RWPE1 (cell line): ENCODE data around the gene GNA12.
A peak's percentile ranks its signal among the peaks of the same experiment; 100 is the strongest.

Source experiments
- CTCF ChIA-PET: fragments of 350-600 bp; sonication (Branson Sonifier 250); formaldehyde crosslinking; extraction: SDS; loops from one replicate; lab custom pipeline; 2021; lab: Yijun Ruan, JAX
- POLR2A ChIA-PET: fragments of 400-600 bp; formaldehyde crosslinking; extraction: SDS; loops from one replicate; lab custom pipeline; 2020; ENCODE audit warnings: antibody characterized with exemption; ENCODE audit not compliant: low non-redundant PET; lab: Yijun Ruan, JAX
- DNase-seq: peaks from one replicate; pipeline ENCODE4 v3.0.0; 2012; ENCODE audit warnings: low spot score
- H3K27ac ChIP-seq: fragments of 450-650 bp; 2 replicates; pipeline ENCODE4 v1.5.1; 2017
- TF ChIP-seq, protein P1 (sequence below): fragments of 450-650 bp; conservative IDR thresholded peaks from 2 replicates; pipeline ENCODE4 v1.5.1; 2017; ENCODE audit warnings: low read depth, mild to moderate bottlenecking

The GNA12 gene

DNA sequence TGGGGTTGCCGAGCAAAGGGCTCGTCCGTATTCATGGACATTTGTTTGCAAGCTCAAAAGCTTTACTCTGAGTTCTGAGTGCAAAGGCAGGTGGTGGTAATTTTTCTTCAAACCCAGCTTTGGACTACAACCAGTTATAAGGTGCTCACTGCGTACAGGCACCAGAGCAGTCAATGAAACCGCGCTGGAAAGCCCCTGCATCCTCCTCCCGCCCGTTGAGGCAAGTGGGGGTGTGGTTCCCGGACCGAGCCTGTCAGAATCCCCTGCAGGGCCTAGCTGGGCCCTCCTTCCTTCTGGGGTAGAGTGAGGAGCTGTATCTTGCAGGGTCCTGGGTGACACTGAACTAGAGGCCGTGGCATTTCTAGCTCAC is 133.8 kb downstream of the GNA12 start:
- H3K27ac ChIP-seq, result no peak overlapping the region
- ChIA-PET CTCF (interaction anchor here (0.5 to 2.4 kb wide), 12 partner anchors 8 to 284 kb away, joined by 3 to 12 read pairs (median 5); no protein-coding TSS in a partner anchor), POLR2A (no interaction called here)
- DNase-seq, result no peak
- TF ChIP-seq, protein P1, sequence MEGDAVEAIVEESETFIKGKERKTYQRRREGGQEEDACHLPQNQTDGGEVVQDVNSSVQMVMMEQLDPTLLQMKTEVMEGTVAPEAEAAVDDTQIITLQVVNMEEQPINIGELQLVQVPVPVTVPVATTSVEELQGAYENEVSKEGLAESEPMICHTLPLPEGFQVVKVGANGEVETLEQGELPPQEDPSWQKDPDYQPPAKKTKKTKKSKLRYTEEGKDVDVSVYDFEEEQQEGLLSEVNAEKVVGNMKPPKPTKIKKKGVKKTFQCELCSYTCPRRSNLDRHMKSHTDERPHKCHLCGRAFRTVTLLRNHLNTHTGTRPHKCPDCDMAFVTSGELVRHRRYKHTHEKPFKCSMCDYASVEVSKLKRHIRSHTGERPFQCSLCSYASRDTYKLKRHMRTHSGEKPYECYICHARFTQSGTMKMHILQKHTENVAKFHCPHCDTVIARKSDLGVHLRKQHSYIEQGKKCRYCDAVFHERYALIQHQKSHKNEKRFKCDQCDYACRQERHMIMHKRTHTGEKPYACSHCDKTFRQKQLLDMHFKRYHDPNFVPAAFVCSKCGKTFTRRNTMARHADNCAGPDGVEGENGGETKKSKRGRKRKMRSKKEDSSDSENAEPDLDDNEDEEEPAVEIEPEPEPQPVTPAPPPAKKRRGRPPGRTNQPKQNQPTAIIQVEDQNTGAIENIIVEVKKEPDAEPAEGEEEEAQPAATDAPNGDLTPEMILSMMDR, result no peak

DNA sequence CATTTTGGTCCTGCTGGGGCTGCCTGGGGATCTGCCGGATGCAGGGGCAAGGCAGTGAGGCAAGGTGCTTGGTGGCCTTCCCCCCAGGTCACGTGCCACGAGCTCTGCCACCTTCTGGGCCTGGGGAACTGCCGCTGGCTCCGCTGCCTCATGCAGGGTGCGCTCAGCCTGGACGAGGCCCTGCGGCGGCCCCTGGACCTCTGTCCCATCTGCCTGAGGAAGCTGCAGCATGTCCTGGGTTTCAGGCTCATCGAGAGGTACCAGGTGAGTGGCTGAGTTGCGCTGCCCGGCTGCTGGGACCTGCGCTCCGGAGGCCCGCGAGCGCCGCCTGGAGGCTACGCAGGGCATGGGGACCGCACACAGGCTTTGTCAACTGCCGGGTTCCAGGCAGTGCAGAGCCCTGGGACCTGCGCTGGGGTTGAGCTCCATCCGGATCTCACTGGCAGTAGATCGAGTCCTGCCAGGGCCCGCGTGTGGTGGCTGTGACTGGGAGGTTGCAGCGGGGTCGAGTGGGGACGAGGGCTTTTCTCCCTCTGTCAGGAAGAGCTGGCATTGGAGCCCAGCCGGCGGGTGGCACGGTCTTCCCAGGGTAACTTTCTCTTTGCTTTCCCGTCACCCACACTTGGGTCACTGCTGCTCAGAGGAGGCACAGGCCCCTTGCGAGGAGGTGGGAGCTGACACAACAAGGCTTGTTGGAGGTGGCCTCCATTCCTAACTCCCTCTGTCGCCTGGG is 134.4 kb downstream of the GNA12 start:
- peak; percentile 50 for DNase-seq
- ChIA-PET CTCF (interaction anchor here (0.5 to 2.4 kb wide), 11 partner anchors 9 to 1275 kb away, joined by 3 to 12 read pairs (median 5); no protein-coding TSS in a partner anchor), POLR2A (no interaction called here)
- no peak overlapping the region for H3K27ac ChIP-seq
- TF ChIP-seq, protein P1, result peak; percentile 94

DNA sequence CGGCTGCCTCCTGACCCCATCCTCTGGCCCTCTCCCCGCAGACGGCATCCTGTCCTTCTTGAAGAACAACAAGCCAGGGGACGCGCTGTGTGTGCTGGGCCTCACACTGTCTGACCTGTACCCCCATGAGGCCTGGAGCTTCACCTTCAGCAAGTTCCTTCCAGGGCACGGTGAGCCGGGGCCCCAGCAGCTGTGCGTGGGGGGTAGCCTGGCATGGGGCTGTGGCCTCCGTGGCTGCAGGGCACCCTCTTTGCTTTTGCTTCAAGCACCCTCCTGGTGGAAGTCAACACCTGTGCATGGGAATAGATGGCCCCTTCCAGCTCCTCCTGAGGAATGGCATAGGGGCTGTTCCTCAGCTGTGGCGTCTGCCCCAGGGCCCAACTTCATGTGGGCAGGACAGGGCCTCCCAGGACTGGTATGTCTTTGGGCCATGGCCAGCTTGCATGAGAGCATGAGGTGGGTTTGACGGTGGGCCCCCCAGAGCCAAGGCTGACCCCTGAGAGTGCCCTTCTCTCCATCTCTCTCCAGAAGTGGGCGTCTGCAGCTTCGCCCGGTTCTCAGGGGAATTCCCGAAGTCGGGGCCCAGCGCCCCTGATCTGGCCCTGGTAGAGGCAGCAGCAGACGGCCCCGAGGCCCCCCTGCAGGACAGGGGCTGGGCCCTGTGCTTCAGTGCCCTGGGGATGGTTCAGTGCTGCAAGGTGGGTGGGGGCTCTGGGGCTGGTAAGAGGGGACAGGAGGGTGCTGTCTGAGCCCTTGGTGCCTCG is 135.4 kb downstream of the GNA12 start:
- POLR2A ChIA-PET, result no interaction called here
- DNase-seq, result no peak
- H3K27ac ChIP-seq, result no peak overlapping the region
- TF ChIP-seq, protein P1, result no peak
- CTCF ChIA-PET, result interaction anchor here (0.5 to 2.4 kb wide), 5 partner anchors 10 to 1276 kb away, joined by 3 to 12 read pairs (median 7); no protein-coding TSS in a partner anchor

DNA sequence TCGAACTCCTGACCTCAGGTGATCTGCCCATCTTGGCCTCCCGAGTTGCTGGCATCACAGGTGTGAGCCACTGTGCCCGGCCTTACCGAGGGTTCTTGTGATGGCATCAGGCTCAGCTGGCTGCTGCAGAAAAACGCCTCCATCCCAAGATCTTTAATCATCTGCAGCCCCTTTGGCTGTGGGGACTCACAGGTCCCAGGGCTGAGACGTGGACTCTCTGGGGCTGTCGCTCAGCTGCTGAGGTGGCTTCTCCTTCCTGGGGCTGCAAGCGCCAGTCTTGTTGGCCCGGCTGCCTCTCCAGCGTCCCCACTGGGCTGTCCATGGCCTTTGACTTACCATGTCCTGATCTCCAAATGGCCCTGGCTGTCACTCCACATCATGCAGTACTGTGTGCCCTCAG is 136.1 kb downstream of the GNA12 start:
- DNase-seq, result no peak
- CTCF ChIA-PET, result interaction anchor here (0.6 kb wide), 1 partner anchor 84 kb away, joined by 3 read pairs; no protein-coding TSS in a partner anchor
- POLR2A ChIA-PET, result no interaction called here
- H3K27ac ChIP-seq, result no peak overlapping the region
- TF ChIP-seq, protein P1, result no peak

DNA sequence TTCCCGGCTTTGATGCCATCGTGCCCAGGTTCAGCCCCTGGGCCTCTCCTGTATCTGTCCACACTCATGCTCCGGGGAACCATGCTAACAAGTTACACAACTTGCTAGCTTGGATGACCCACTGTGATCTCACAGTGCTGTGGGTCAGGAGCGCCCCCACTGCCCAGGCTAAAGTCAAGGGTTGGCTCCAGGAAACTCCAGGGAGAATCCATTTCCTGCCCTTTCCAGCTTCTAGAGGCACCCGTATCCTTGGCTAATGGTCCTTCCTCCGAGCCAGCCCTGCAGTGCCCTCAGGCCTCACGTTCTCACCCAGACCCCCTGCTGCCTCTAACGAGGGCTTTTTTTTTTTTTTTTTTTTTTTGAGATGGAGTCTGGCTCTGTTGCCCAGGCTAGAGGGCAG is 136.6 kb downstream of the GNA12 start:
- TF ChIP-seq, protein P1, result no peak
- POLR2A ChIA-PET, result no interaction called here
- CTCF ChIA-PET, result interaction anchor here (0.6 kb wide), 1 partner anchor 83 kb away, joined by 3 read pairs; no protein-coding TSS in a partner anchor
- no peak overlapping the region for H3K27ac ChIP-seq
- DNase-seq, result no peak

DNA sequence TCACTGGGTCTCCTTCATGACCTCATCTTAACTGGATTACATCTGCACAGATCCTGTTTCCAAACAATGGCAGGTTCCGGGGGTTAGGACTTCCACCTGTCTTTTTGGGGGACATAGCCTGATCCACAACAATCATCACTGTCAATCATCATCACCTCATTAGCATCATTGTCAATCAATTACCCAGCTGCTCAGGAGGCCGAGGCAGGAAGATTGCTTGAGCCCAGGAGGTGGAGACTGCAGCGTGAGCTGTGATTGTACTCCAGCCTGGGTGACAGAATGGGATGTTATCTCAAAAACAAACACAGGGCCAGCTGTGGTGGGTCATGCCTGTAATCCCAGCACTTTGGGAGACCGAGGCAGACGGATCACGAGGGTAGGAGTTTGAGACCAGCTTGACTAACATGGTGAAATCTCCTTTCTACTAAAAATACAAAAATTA is 137.4 kb downstream of the GNA12 start:
- DNase-seq, result no peak
- ChIA-PET CTCF (no interaction called here), POLR2A (no interaction called here)
- TF ChIP-seq, protein P1, result no peak
- no peak overlapping the region for H3K27ac ChIP-seq
